MM.1S (cell line): ENCODE data around the gene NHSL2.

ENCODE experiments used
- DNase-seq: peaks from one replicate; pipeline ENCODE4 v3.0.0-alpha.2; 2015
- H2AFZ ChIP-seq: fragments of 300-600 bp; sonication (generic); 2 replicates; pipeline ENCODE4 v1.6.0; 2016; ENCODE audit warnings: antibody characterized with exemption, low read length
- H3F3A ChIP-seq: fragments of 300-600 bp; sonication (generic); 2 replicates; pipeline ENCODE4 v1.6.1; 2016; ENCODE audit warnings: mild to moderate bottlenecking, antibody characterized with exemption, low read length, moderate library complexity, mixed read lengths; ENCODE audit not compliant: insufficient read depth
- H3K27ac ChIP-seq: fragments of 300-600 bp; sonication (generic); 2 replicates; pipeline ENCODE4 v1.5.1; 2016; ENCODE audit warnings: mild to moderate bottlenecking, low read length
- H3K27me3 ChIP-seq: fragments of 300-600 bp; sonication (generic); replicated peaks from 2 replicates; pipeline ENCODE4 v1.6.0; 2016; ENCODE audit warnings: low read length; ENCODE audit not compliant: insufficient read depth
- H3K36me3 ChIP-seq: fragments of 300-600 bp; sonication (generic); replicated peaks from 2 replicates; pipeline ENCODE4 v1.6.1; 2016; ENCODE audit warnings: mild to moderate bottlenecking, low read length, mixed read lengths; ENCODE audit not compliant: insufficient read depth
- H3K4me1 ChIP-seq: fragments of 300-600 bp; sonication (generic); 2 replicates; pipeline ENCODE4 v1.6.1; 2016; ENCODE audit warnings: low read length, mixed read lengths
- H3K4me2 ChIP-seq: fragments of 300-600 bp; sonication (generic); 2 replicates; pipeline ENCODE4 v1.6.0; 2016; ENCODE audit warnings: low read depth, low read length
- H3K4me3 ChIP-seq: fragments of 300-600 bp; sonication (generic); 2 replicates; pipeline ENCODE4 v1.5.1; 2016; ENCODE audit warnings: low read length, mixed read lengths
- H3K79me2 ChIP-seq: fragments of 300-600 bp; sonication (generic); 2 replicates; pipeline ENCODE4 v1.6.1; 2016; ENCODE audit warnings: mixed run types, low read length, mixed read lengths
- H3K9ac ChIP-seq: fragments of 300-600 bp; sonication (generic); 2 replicates; pipeline ENCODE4 v1.6.1; 2016; ENCODE audit warnings: low read length, mixed read lengths
- H3K9me2 ChIP-seq: fragments of 300-600 bp; sonication (generic); replicated peaks from 2 replicates; pipeline ENCODE4 v1.6.1; 2016; ENCODE audit warnings: mild to moderate bottlenecking, low read length, mixed read lengths; ENCODE audit not compliant: insufficient read depth
- H3K9me3 ChIP-seq: fragments of 300-600 bp; sonication (generic); replicated peaks from 2 replicates; pipeline ENCODE4 v1.6.1; 2016; ENCODE audit warnings: mild to moderate bottlenecking, low read length, mixed read lengths; ENCODE audit not compliant: insufficient read depth
- H4K20me1 ChIP-seq: fragments of 300-600 bp; sonication (generic); 2 replicates; pipeline ENCODE4 v1.6.1; 2016; ENCODE audit warnings: mild to moderate bottlenecking, low read length, moderate library complexity, mixed read lengths; ENCODE audit not compliant: insufficient read depth
- EZH2 ChIP-seq: fragments of 300-600 bp; sonication (generic); optimal IDR thresholded peaks from 2 replicates; pipeline ENCODE3; 2017; ENCODE audit warnings: low read depth, mild to moderate bottlenecking, antibody characterized with exemption, low read length, mixed read lengths
- EZH2phosphoT487 ChIP-seq: fragments of 300-600 bp; sonication (generic); IDR thresholded peaks from 2 replicates; pipeline ENCODE4 v1.6.1; 2018; ENCODE audit warnings: antibody characterized with exemption, low read length
- TF ChIP-seq, protein P1 (sequence below): fragments of 300-600 bp; sonication (generic); IDR thresholded peaks from 2 replicates; pipeline ENCODE4 v1.5.1; 2016; ENCODE audit warnings: antibody characterized with exemption, low read length, mixed read lengths

NHSL2 gene

DNA sequence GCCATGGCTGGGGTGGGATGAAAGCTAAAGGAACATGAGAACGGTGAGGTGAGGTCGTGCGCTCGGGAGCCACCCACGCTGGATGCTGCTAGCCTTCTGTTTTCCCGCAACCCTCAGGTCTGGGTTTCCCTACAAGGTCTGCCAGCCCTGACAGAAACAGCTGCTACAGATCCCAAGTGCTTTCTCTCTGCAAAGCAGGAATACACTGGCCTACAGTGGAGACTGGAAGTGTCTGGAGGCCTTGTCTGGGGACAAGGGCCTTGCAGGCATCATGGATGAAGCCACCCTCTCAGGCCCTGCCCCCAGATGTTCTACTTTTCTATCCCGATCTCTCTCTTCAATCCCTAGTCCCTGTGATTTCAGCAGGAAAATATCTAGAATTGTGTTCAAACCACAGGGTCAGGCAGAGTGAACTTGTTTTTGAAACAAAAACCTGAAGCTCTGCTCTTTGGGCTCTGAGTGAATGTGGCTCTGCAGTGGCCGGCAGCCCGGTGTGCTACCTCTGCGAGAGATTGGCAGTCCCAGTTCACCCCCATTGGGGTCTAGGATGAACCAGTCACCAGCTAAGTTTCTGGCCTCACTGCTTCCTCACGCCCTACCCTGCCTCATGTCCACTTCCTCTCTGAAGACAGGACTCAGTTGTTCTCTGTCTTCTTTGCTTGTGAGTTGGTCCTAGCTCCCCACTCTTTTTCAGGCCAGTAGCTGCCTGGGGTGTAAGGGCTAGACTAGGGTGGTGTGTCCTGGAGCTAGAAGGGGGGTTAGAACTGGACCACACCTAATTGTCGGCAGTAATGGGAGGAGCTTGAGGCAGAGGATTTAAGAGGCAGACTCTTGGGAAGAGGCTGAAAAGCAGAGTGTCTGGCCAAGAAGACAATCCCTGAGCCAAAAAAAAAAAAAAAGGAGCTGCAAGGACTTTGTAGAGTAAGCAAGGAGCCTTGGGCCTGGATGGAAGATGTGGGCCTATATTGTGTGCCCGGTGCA is 131.5 kb downstream of the NHSL2 start:
- DNase-seq = no peak
- Histone ChIP-seq H3F3A (no peaks in the 10 kb centered on the region), H3K79me2 (no peaks in the 10 kb centered on the region), H3K9me3 (no peaks in the 10 kb centered on the region), H3K9me2 (no peaks in the 10 kb centered on the region), H3K27ac (no peak overlapping the region), H3K4me2 (no peak overlapping the region), H3K9ac (no peak overlapping the region), H2AFZ (no peak overlapping the region), H3K4me1 (no peaks in the 10 kb centered on the region), H3K36me3 (no peaks in the 10 kb centered on the region), H4K20me1 (no peaks in the 10 kb centered on the region), H3K4me3 (no peak overlapping the region), H3K27me3 (no peaks in the 10 kb centered on the region)
- TF ChIP-seq EZH2 (no peak), EZH2phosphoT487 (no peak)
- TF ChIP-seq, protein P1, sequence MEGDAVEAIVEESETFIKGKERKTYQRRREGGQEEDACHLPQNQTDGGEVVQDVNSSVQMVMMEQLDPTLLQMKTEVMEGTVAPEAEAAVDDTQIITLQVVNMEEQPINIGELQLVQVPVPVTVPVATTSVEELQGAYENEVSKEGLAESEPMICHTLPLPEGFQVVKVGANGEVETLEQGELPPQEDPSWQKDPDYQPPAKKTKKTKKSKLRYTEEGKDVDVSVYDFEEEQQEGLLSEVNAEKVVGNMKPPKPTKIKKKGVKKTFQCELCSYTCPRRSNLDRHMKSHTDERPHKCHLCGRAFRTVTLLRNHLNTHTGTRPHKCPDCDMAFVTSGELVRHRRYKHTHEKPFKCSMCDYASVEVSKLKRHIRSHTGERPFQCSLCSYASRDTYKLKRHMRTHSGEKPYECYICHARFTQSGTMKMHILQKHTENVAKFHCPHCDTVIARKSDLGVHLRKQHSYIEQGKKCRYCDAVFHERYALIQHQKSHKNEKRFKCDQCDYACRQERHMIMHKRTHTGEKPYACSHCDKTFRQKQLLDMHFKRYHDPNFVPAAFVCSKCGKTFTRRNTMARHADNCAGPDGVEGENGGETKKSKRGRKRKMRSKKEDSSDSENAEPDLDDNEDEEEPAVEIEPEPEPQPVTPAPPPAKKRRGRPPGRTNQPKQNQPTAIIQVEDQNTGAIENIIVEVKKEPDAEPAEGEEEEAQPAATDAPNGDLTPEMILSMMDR = no peak

DNA sequence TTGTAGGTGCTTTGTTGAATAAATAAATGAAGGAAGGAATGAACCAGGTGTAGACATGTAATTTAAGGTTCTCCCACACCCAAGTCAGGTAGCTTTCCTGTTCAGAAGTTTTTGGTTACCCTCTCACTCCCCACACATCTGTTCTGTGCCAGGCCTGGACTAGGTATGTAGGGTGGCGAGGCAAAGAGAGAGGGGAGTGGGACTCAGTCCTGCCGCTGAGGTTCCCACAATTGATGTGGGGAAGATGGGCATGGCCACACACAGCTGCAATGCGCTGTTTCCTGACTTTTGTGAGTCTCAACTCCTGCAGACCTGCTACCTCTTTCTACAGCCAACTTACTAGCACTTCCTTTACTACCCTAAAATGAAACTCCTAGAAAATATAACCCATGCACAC is 132.2 kb downstream of the NHSL2 start:
- Histone ChIP-seq H3K9me3 (no peaks in the 10 kb centered on the region), H4K20me1 (no peaks in the 10 kb centered on the region), H3K4me2 (no peak overlapping the region), H3K79me2 (no peaks in the 10 kb centered on the region), H3K9ac (no peak overlapping the region), H3K4me1 (no peaks in the 10 kb centered on the region), H2AFZ (no peak overlapping the region), H3K4me3 (no peak overlapping the region), H3K9me2 (no peaks in the 10 kb centered on the region), H3F3A (no peaks in the 10 kb centered on the region), H3K27me3 (no peaks in the 10 kb centered on the region), H3K27ac (no peak overlapping the region), H3K36me3 (no peaks in the 10 kb centered on the region)
- DNase-seq = no peak
- TF ChIP-seq, protein P1 = no peak
- no peak for TF ChIP-seq EZH2
- TF ChIP-seq EZH2phosphoT487 = no peak

DNA sequence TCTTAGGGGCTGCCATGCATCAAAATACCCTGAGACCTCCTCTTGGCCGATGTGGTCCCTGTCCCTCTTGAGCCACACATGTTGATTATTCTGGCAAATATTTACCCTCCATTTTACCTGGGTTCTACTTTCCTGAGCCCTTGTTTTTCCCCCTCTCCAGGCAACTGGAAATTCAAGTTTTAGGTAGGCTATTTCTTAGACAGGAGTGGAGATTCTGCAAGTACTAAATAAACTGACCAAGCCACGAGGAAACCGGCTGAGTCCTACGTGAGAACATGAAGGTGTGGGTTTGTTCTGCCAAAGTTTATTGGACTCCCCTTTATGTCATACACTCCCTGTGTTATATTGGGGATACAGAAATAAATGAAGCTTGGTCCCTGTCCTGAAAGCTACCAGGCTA is 133.0 kb downstream of the NHSL2 start:
- H3K79me2 ChIP-seq = no peaks in the 10 kb centered on the region
- H2AFZ ChIP-seq = no peak overlapping the region
- DNase-seq = no peak
- H3K4me1 ChIP-seq = no peaks in the 10 kb centered on the region
- H3K9me2 ChIP-seq = no peaks in the 10 kb centered on the region
- H3K4me2 ChIP-seq = no peak overlapping the region
- no peak overlapping the region for H3K9ac ChIP-seq
- no peaks in the 10 kb centered on the region for H3K27me3 ChIP-seq
- no peaks in the 10 kb centered on the region for H3F3A ChIP-seq
- no peaks in the 10 kb centered on the region for H3K9me3 ChIP-seq
- no peaks in the 10 kb centered on the region for H4K20me1 ChIP-seq
- TF ChIP-seq EZH2phosphoT487 (no peak), EZH2 (no peak)
- TF ChIP-seq, protein P1 = no peak
- no peak overlapping the region for H3K4me3 ChIP-seq
- no peak overlapping the region for H3K27ac ChIP-seq
- no peaks in the 10 kb centered on the region for H3K36me3 ChIP-seq
